Muscle of leg (tissue), 11 donors: ENCODE data around the gene TMA7. TPM values are rescaled to one million over a fixed set of nuclear protein-coding genes. Genes with fewer than 3 reads are reported as not detected.

ENCODE experiments used
- DNase-seq: peaks from one replicate; pipeline ENCODE4 v3.0.0; 2013
- H3K27ac ChIP-seq: one replicate; pipeline ENCODE4 v1.5.1; 2013; ENCODE audit warnings: mild to moderate bottlenecking, low read length, control low read depth
- H3K27me3 ChIP-seq: one replicate; pipeline ENCODE4 v1.6.1; 2013; ENCODE audit warnings: low read length; ENCODE audit not compliant: control insufficient read depth, insufficient read depth
- H3K36me3 ChIP-seq: one replicate; pipeline ENCODE4 v1.6.1; 2013; ENCODE audit warnings: low read length; ENCODE audit not compliant: control insufficient read depth, insufficient read depth
- H3K4me1 ChIP-seq: one replicate; pipeline ENCODE4 v1.6.1; 2013; ENCODE audit warnings: low read length; ENCODE audit not compliant: control insufficient read depth, insufficient read depth
- H3K4me3 ChIP-seq: one replicate; pipeline ENCODE4 v1.5.1; 2013; ENCODE audit warnings: low read length, control low read depth
- H3K9me3 ChIP-seq: replicated peaks from 2 replicates; pipeline ENCODE4 v1.6.1; 2013; ENCODE audit warnings: low read depth, low read length; ENCODE audit not compliant: control insufficient read depth
- WGBS: methylation state at CpG from one replicate; pipeline ENCODE4 v1.1.5; 2013; ENCODE audit warnings: missing lambda C conversion rate; ENCODE audit not compliant: insufficient coverage; 5-methylcytosine and 5-hydroxymethylcytosine counted together
- polyA plus RNA-seq, 8 donors: library from polyadenylated mRNA; unstranded; fragments of 120-200 nt; gene quantifications; one replicate each; pipeline versions ENCODE4 v1.2.1 to v1.2.3, GENCODE V29; 2013; ENCODE audit warnings: inconsistent platforms in 1 of 8, low replicate concordance in 1 of 8; ENCODE audit not compliant: insufficient read length in 8 of 8, insufficient read depth in 1 of 8
- total RNA-seq: library from RNA; stranded (reverse); fragments of 120-200 nt; gene quantifications from one replicate; pipeline ENCODE4 v1.2.4, GENCODE V29; 2013

Gene TMA7
- total and polyA plus RNA-seq, 9 donors, result 170 to 391 (median 214) TPM

GRCh38 chr3:48407542-48408099, 32.4 kb upstream of the TMA7 start:
- Histone ChIP-seq H3K27ac (no peak overlapping the region), H3K9me3 (no peaks in the 10 kb centered on the region), H3K27me3 (no peaks in the 10 kb centered on the region), H3K4me3 (no peak overlapping the region), H3K36me3 (peaks cover 69% of the 10 kb centered on the region), H3K4me1 (no peaks in the 10 kb centered on the region)
- WGBS, result 80% methylated on average over 4 of the region's 8 CpGs
- DNase-seq, result peak; percentile 3

- 84% methylated on average over 4 of the region's 4 CpGs for WGBS
- no peak overlapping the region for H3K27ac ChIP-seq
- no peaks in the 10 kb centered on the region for H3K4me1 ChIP-seq
- H3K4me3 ChIP-seq, result no peak overlapping the region
- no peaks in the 10 kb centered on the region for H3K9me3 ChIP-seq
- no peak for DNase-seq
- H3K36me3 ChIP-seq, result peaks cover 77% of the 10 kb centered on the region
- no peaks in the 10 kb centered on the region for H3K27me3 ChIP-seq
Observed at GRCh38 chr3:48408823-48409281, 31.2 kb upstream of the TMA7 start.

GRCh38 chr3:48409291-48410201, 30.5 kb upstream of the TMA7 start:
- peak; percentile 0 for DNase-seq
- WGBS, result 92% methylated on average over 20 of the region's 31 CpGs
- peaks cover 77% of the 10 kb centered on the region for H3K36me3 ChIP-seq
- no peaks in the 10 kb centered on the region for H3K27me3 ChIP-seq
- H3K4me3 ChIP-seq, result no peak overlapping the region
- H3K27ac ChIP-seq, result no peak overlapping the region
- no peaks in the 10 kb centered on the region for H3K9me3 ChIP-seq
- no peaks in the 10 kb centered on the region for H3K4me1 ChIP-seq

GRCh38 chr3:48410205-48411040, 29.6 kb upstream of the TMA7 start:
- peak; percentile 0 for DNase-seq

GRCh38 chr3:48411041-48411588, 28.9 kb upstream of the TMA7 start:
- Histone ChIP-seq H3K36me3 (peaks cover 79% of the 10 kb centered on the region), H3K27ac (no peak overlapping the region), H3K27me3 (no peaks in the 10 kb centered on the region), H3K4me1 (no peaks in the 10 kb centered on the region), H3K4me3 (no peak overlapping the region), H3K9me3 (no peaks in the 10 kb centered on the region)
- no peak for DNase-seq
- 94% methylated on average over 3 of the region's 9 CpGs for whole genome bisulfite sequencing

More at GRCh38 chr3:48410205-48411040, 29.6 kb upstream of the TMA7 start:
- H3K9me3 ChIP-seq, result no peaks in the 10 kb centered on the region
- 96% methylated on average over 14 of the region's 16 CpGs for WGBS
- peaks cover 76% of the 10 kb centered on the region for H3K36me3 ChIP-seq
- H3K4me1 ChIP-seq, result no peaks in the 10 kb centered on the region
- H3K4me3 ChIP-seq, result no peak overlapping the region
- H3K27ac ChIP-seq, result no peak overlapping the region
- H3K27me3 ChIP-seq, result no peaks in the 10 kb centered on the region

- peaks cover 76% of the 10 kb centered on the region for H3K36me3 ChIP-seq
Observed at GRCh38 chr3:48411606-48412374, 28.3 kb upstream of the TMA7 start.

GRCh38 chr3:48412375-48413001, 27.6 kb upstream of the TMA7 start:
- no peak overlapping the region for H3K27ac ChIP-seq
- no peaks in the 10 kb centered on the region for H3K27me3 ChIP-seq
- no peaks in the 10 kb centered on the region for H3K4me1 ChIP-seq
- H3K4me3 ChIP-seq, result no peak overlapping the region
- no peak for DNase-seq
- H3K9me3 ChIP-seq, result no peaks in the 10 kb centered on the region
- 91% methylated on average over 19 of the region's 19 CpGs for WGBS
- peaks cover 82% of the 10 kb centered on the region for H3K36me3 ChIP-seq

More at GRCh38 chr3:48411606-48412374, 28.3 kb upstream of the TMA7 start:
- no peaks in the 10 kb centered on the region for H3K9me3 ChIP-seq
- WGBS, result 92% methylated on average over 8 of the region's 11 CpGs
- no peak overlapping the region for H3K4me3 ChIP-seq
- peak; percentile 0 for DNase-seq
- H3K27ac ChIP-seq, result no peak overlapping the region
- H3K27me3 ChIP-seq, result no peaks in the 10 kb centered on the region
- H3K4me1 ChIP-seq, result no peaks in the 10 kb centered on the region

GRCh38 chr3:48413086-48413485, 27.0 kb upstream of the TMA7 start:
- Histone ChIP-seq H3K4me1 (no peaks in the 10 kb centered on the region), H3K27me3 (no peaks in the 10 kb centered on the region), H3K4me3 (no peak overlapping the region), H3K9me3 (no peaks in the 10 kb centered on the region), H3K36me3 (peaks cover 86% of the 10 kb centered on the region), H3K27ac (no peak overlapping the region)
- WGBS, result 76% methylated on average over 8 of the region's 8 CpGs
- no peak for DNase-seq

- Histone ChIP-seq H3K36me3 (peaks cover 89% of the 10 kb centered on the region), H3K4me1 (no peaks in the 10 kb centered on the region), H3K27ac (no peak overlapping the region), H3K4me3 (no peak overlapping the region), H3K27me3 (no peaks in the 10 kb centered on the region), H3K9me3 (no peaks in the 10 kb centered on the region)
- 91% methylated on average over 14 of the region's 14 CpGs for WGBS
- no peak for DNase-seq
Observed at GRCh38 chr3:48413611-48414010, 26.4 kb upstream of the TMA7 start.
